ENCODE measurements around the gene ITPR1.

DNA sequence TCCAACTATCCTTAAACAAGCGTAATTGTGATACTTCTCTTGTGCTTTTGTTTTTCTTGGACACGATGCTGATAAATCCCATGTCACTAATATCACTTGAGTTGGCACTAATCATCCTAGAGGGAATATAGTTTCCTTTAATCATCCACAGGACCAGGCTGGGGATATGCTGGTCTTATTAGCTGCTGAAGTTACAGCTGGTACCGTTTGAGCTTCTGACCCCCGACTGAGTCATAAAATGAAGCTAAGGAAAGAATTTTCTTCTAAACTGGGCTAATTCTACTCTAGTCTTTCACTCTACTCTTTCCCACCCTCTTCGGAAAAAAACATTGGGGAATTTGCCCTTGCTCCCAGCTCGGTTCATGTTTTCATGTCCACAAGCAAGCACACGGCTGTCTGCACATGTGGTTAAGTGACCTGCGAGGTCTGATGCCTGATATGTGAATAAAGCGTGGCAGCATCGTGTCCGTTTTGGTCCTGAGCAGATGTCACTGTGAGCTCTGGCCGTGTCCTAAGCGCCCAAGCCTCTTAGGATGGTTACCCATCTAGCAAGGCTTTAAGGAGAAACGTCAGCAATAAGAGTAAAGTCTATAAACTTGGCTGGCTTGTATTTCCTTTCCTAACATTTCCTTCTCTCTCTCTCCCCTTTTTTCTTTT is 223.7 kb downstream of the ITPR1 start:
- TF ChIP-seq, protein P1, sequence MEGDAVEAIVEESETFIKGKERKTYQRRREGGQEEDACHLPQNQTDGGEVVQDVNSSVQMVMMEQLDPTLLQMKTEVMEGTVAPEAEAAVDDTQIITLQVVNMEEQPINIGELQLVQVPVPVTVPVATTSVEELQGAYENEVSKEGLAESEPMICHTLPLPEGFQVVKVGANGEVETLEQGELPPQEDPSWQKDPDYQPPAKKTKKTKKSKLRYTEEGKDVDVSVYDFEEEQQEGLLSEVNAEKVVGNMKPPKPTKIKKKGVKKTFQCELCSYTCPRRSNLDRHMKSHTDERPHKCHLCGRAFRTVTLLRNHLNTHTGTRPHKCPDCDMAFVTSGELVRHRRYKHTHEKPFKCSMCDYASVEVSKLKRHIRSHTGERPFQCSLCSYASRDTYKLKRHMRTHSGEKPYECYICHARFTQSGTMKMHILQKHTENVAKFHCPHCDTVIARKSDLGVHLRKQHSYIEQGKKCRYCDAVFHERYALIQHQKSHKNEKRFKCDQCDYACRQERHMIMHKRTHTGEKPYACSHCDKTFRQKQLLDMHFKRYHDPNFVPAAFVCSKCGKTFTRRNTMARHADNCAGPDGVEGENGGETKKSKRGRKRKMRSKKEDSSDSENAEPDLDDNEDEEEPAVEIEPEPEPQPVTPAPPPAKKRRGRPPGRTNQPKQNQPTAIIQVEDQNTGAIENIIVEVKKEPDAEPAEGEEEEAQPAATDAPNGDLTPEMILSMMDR (conservative IDR thresholded peaks at IDR 0.05; ENCODE audit: low read length) = no peak
- no peak for TF ChIP-seq EZH2phosphoT487 (IDR thresholded peaks at IDR 0.05; ENCODE audit: borderline replicate concordance, low read depth, low read length)
